NB4 (cell line): ENCODE results near the gene JAG2.

Experiments
- DNase-seq: peaks from one replicate; pipeline ENCODE4 v3.0.0; 2010; ENCODE audit warnings: low read depth
- H3K4me3 ChIP-seq: one replicate; pipeline ENCODE4 v1.5.1; 2011; ENCODE audit warnings: mild to moderate bottlenecking, low read depth, low read length, moderate library complexity
- MYC ChIP-seq: IDR thresholded peaks from 2 replicates; pipeline ENCODE4 v1.6.1; 2011; ENCODE audit warnings: low read depth, low read length
- POLR2A ChIP-seq: IDR thresholded peaks from 2 replicates; pipeline ENCODE4 v1.6.1; 2011; ENCODE audit warnings: mild to moderate bottlenecking; ENCODE audit not compliant: insufficient read length; ENCODE audit errors: extremely low read depth
- TF ChIP-seq, protein P1 (sequence below): IDR thresholded peaks from one replicate; pipeline ENCODE4 v1.5.1; 2012; ENCODE audit warnings: low read depth, low read length
- TF ChIP-seq, protein P2 (sequence below): IDR thresholded peaks from 2 replicates; pipeline ENCODE4 v1.6.1; 2011; ENCODE audit warnings: low read depth, low read length

JAG2 gene

DNA sequence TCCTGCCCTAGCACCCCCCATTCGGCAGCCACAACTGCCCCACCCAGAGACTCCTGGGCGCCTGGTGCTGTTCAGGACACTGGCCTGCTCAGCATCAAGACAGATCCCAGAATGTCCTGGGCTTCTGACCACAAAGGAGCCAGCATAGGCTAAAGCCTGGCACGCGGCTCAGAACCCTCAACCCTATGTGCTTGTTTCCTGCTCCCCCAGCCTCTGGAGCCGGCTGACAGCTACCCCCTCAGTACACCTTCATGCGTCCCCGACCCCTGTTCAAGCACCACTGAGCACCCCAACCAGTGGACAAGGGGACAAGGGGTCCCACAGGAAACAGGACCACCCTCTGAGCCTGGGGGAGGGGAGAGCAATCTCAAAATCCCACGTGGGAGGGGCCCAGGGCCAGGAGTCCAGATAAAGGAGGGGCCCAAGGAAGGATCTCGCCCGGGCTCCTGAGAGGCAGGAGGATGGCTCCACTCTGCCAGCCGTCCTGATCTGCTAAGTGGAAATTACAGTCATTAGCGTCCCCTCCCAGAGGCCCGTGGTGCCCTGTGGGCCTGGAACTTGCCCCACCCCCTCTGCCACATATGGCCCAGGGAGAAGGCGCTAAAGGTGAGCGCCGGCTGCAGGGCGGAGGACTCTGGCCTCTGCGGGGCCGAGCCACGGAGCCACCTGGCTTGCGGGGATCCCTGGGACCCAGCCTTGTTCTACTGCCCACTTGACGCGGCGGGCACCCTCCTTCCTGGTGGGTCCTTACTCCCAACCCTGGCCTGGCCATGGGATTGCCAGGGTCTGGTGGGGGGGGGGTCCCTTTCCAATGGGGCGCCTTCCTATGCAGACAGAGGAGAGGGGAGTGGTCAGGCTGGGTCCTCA is 76.2 kb downstream of the JAG2 start:
- H3K4me3 ChIP-seq: no peak overlapping the region
- no peak for DNase-seq
- no peak for TF ChIP-seq POLR2A

DNA sequence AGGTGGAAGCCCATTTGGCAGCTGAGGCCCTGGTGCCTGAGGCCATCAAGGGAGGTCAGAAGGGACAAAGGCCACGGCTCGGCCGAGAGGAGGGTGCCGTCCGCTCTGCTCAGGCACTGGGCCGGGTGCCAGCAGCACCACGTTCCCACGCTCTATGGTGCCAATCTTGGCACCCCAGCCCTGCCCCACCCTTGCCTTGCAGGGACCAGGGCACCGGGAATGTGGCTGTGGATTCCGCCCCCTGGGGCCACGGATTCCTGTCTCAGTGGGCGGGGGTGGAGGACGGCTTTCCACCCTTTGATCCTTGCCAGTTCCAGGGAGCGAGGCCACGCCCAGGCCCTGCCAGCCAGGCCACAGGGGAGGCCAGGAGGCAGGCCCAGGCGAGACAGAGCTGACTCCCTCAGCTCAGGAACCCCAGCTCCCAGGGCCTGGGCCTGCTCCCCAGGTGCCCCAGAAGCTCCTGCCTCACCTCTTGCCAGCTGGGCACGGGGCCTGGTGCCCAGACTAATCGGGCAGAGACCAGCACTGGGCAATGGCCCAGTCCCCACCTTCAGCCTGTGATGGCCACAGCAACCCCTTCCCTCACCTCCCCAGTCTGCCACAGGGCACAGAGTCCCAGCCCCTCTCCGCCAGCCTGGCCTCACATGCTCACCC is 76.9 kb downstream of the JAG2 start:
- DNase-seq: no peak

DNA sequence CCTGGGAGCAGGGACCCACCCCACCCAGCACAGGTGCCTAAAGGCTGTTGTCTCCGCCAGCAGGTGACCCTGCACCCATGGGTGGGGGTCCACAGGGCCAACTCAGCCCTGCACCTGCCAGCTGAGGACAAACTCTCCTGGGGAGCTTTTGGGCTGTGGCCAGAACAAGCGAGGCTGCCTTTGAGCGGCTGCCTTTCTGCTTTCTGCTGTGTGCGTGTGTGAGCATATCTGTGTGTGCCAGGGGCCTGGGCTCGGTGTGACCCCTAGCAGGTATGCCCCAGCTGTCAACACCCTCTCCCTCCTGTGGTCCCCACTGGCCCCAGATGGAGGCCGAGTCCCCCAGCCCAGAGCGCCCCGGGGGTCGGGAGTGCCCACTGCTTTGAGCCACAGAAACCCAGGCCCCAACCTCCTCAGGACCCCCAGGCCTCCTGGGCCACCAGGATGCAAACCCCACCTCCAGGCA is 77.5 kb downstream of the JAG2 start:
- TF ChIP-seq, protein P1, sequence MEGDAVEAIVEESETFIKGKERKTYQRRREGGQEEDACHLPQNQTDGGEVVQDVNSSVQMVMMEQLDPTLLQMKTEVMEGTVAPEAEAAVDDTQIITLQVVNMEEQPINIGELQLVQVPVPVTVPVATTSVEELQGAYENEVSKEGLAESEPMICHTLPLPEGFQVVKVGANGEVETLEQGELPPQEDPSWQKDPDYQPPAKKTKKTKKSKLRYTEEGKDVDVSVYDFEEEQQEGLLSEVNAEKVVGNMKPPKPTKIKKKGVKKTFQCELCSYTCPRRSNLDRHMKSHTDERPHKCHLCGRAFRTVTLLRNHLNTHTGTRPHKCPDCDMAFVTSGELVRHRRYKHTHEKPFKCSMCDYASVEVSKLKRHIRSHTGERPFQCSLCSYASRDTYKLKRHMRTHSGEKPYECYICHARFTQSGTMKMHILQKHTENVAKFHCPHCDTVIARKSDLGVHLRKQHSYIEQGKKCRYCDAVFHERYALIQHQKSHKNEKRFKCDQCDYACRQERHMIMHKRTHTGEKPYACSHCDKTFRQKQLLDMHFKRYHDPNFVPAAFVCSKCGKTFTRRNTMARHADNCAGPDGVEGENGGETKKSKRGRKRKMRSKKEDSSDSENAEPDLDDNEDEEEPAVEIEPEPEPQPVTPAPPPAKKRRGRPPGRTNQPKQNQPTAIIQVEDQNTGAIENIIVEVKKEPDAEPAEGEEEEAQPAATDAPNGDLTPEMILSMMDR: no peak
- no peak for TF ChIP-seq MYC
- no peak for TF ChIP-seq POLR2A
- TF ChIP-seq, protein P2, sequence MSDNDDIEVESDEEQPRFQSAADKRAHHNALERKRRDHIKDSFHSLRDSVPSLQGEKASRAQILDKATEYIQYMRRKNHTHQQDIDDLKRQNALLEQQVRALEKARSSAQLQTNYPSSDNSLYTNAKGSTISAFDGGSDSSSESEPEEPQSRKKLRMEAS: no peak
- H3K4me3 ChIP-seq: no peak overlapping the region
- DNase-seq: no peak

More for the DNA sequence above, 76.9 kb downstream of the JAG2 start:
- no peak overlapping the region for H3K4me3 ChIP-seq
- TF ChIP-seq, protein P2: no peak
- TF ChIP-seq, protein P1: no peak
- TF ChIP-seq POLR2A: no peak
